HG02970 (cell line): ENCODE data around the gene ZNF692.
"Not testable (repeated sequence)": the region's sequence is repeated elsewhere in the genome, so short reads cannot be mapped to it uniquely, and the experiment has no call there.

Experiments used
- ATAC-seq: cut with Tn5 transposase; IDR thresholded peaks from one replicate; pipeline ENCODE4 v1.9.1; 2021; ENCODE audit warnings: mild to moderate bottlenecking, moderate library complexity, moderate number of reproducible peaks; ENCODE audit not compliant: unreplicated experiment, low FRiP score

The ZNF692 gene

GRCh38 chr1:248811514-248812490 is 47.1 kb downstream of the ZNF692 start:
- ATAC-seq, result no peak

GRCh38 chr1:248810727-248811513 is 48.0 kb downstream of the ZNF692 start:
- no peak for ATAC-seq

- ATAC-seq, result no peak
Measured at GRCh38 chr1:248810000-248810726, 48.7 kb downstream of the ZNF692 start.

GRCh38 chr1:248808876-248809275 is 50.0 kb downstream of the ZNF692 start:
- no peak for ATAC-seq

- no peak for ATAC-seq
Measured at GRCh38 chr1:248807067-248807737, 51.7 kb downstream of the ZNF692 start.

GRCh38 chr1:248805876-248806275 is 53.0 kb downstream of the ZNF692 start:
- no peak for ATAC-seq

GRCh38 chr1:248804771-248805681 is 53.9 kb downstream of the ZNF692 start:
- peak; percentile 86 for ATAC-seq

GRCh38 chr1:248803501-248803900 is 55.4 kb downstream of the ZNF692 start:
- ATAC-seq, result not testable (repeated sequence)

- no peak for ATAC-seq
Measured at GRCh38 chr1:248802454-248802853, 56.4 kb downstream of the ZNF692 start.

- no peak for ATAC-seq
Measured at GRCh38 chr1:248800459-248800858, 58.4 kb downstream of the ZNF692 start.
